Measurements from ENCODE around the gene ADGRL1.

Gene ADGRL1

GRCh38 chr19:14114854-14115253 lies 91.1 kb downstream of the ADGRL1 start:
- no peak for DNase-seq
- Histone ChIP-seq H2BK15ac (ENCODE audit: low read depth, poor library complexity, severe bottlenecking) (no peak overlapping the region), H3K36me3 (ENCODE audit: control insufficient read depth in 1 of 2, insufficient read depth in 2 of 2, low read depth in 1 of 2, low read length in 2 of 2) (peaks cover 0 to 4% of the 10 kb centered on the region in 2 experiments), H2AK5ac (ENCODE audit: low read length, severe bottlenecking) (no peak overlapping the region), H4K91ac (ENCODE audit: low read length) (no peak overlapping the region), H3K23ac (ENCODE audit: low read length in 2 of 2) (peak overlapping the region in 1 of 2 experiments; percentile 10), H3K18ac (ENCODE audit: low read depth in 1 of 2, low read length in 2 of 2) (no peak overlapping the region), H2AFZ (ENCODE audit: low read depth, low read length) (no peak overlapping the region), H3K27ac (ENCODE audit: low read length, poor library complexity, severe bottlenecking) (no peak overlapping the region), H3K14ac (ENCODE audit: low read length in 2 of 2) (no peak overlapping the region), H2BK12ac (ENCODE audit: low read length in 2 of 2) (no peak overlapping the region), H3K9ac (ENCODE audit: low read length) (no peak overlapping the region), H3K27me3 (ENCODE audit: control insufficient read depth in 1 of 2, insufficient read depth in 1 of 2, low read length in 2 of 2) (no peaks in the 10 kb centered on the region), H3K4me1 (ENCODE audit: control insufficient read depth, insufficient read depth, low read depth, low read length) (peaks cover 55% of the 10 kb centered on the region), H3K4ac (ENCODE audit: low read depth in 1 of 2, low read length in 2 of 2) (no peak overlapping the region), H2BK120ac (ENCODE audit: low read depth, low read length) (no peak overlapping the region), H3K4me3 (ENCODE audit: insufficient read depth in 1 of 2, low read depth in 1 of 2, low read length in 2 of 2) (no peak overlapping the region), H3K9me3 (ENCODE audit: control insufficient read depth, low read length) (no peaks in the 10 kb centered on the region), H4K8ac (ENCODE audit: low read length) (no peak overlapping the region), H3K79me1 (replicated peaks; ENCODE audit: low read length, poor library complexity, severe bottlenecking) (peaks cover 45% of the 10 kb centered on the region), H2BK5ac (ENCODE audit: low read depth, low read length, poor library complexity, severe bottlenecking) (no peak overlapping the region), H3K4me2 (ENCODE audit: low read length, poor library complexity, severe bottlenecking) (no peak overlapping the region)
- WGBS = 73% methylated on average over 8 of the region's 9 CpGs

- Histone ChIP-seq H2BK5ac (ENCODE audit: low read depth, low read length, poor library complexity, severe bottlenecking) (no peak overlapping the region), H2AFZ (ENCODE audit: low read depth, low read length) (no peak overlapping the region), H2BK12ac (ENCODE audit: low read length in 2 of 2) (peak overlapping the region in 1 of 2 experiments; percentile 23), H3K23ac (ENCODE audit: low read length in 2 of 2) (peak overlapping the region in 1 of 2 experiments; percentile 10), H2BK15ac (ENCODE audit: low read depth, poor library complexity, severe bottlenecking) (no peak overlapping the region), H3K9me3 (ENCODE audit: control insufficient read depth, low read length) (no peaks in the 10 kb centered on the region), H4K8ac (ENCODE audit: low read length) (no peak overlapping the region), H3K36me3 (ENCODE audit: control insufficient read depth in 1 of 2, insufficient read depth in 2 of 2, low read depth in 1 of 2, low read length in 2 of 2) (peaks cover 0 to 4% of the 10 kb centered on the region in 2 experiments), H3K4me3 (ENCODE audit: insufficient read depth in 1 of 2, low read depth in 1 of 2, low read length in 2 of 2) (no peak overlapping the region), H3K9ac (ENCODE audit: low read length) (no peak overlapping the region), H3K79me1 (replicated peaks; ENCODE audit: low read length, poor library complexity, severe bottlenecking) (peaks cover 45% of the 10 kb centered on the region), H3K4me2 (ENCODE audit: low read length, poor library complexity, severe bottlenecking) (no peak overlapping the region), H2BK120ac (ENCODE audit: low read depth, low read length) (no peak overlapping the region), H2AK5ac (ENCODE audit: low read length, severe bottlenecking) (no peak overlapping the region), H3K4me1 (ENCODE audit: control insufficient read depth, insufficient read depth, low read depth, low read length) (peaks cover 54% of the 10 kb centered on the region), H3K14ac (ENCODE audit: low read length in 2 of 2) (no peak overlapping the region), H4K91ac (ENCODE audit: low read length) (no peak overlapping the region), H3K27me3 (ENCODE audit: control insufficient read depth in 1 of 2, insufficient read depth in 1 of 2, low read length in 2 of 2) (no peaks in the 10 kb centered on the region), H3K4ac (ENCODE audit: low read depth in 1 of 2, low read length in 2 of 2) (no peak overlapping the region), H3K27ac (ENCODE audit: low read length, poor library complexity, severe bottlenecking) (no peak overlapping the region), H3K18ac (ENCODE audit: low read depth in 1 of 2, low read length in 2 of 2) (no peak overlapping the region)
- 95% methylated on average over 7 of the region's 7 CpGs for WGBS
- DNase-seq = no peak
These were observed 91.5 kb downstream of the ADGRL1 start for GRCh38 chr19:14114439-14114838.

- Histone ChIP-seq H4K91ac (ENCODE audit: low read length) (peak overlapping the region; percentile 66), H2BK120ac (ENCODE audit: low read depth, low read length) (no peak overlapping the region), H3K23ac (ENCODE audit: low read length in 2 of 2) (no peak overlapping the region), H3K4me1 (ENCODE audit: control insufficient read depth, insufficient read depth, low read depth, low read length) (peaks cover 53% of the 10 kb centered on the region), H3K4ac (ENCODE audit: low read depth in 1 of 2, low read length in 2 of 2) (peak overlapping the region in 1 of 2 experiments; percentile 84), H3K27ac (ENCODE audit: low read length, poor library complexity, severe bottlenecking) (no peak overlapping the region), H3K4me3 (ENCODE audit: insufficient read depth in 1 of 2, low read depth in 1 of 2, low read length in 2 of 2) (no peak overlapping the region), H2AFZ (ENCODE audit: low read depth, low read length) (no peak overlapping the region), H2BK5ac (ENCODE audit: low read depth, low read length, poor library complexity, severe bottlenecking) (no peak overlapping the region), H3K27me3 (ENCODE audit: control insufficient read depth in 1 of 2, insufficient read depth in 1 of 2, low read length in 2 of 2) (no peaks in the 10 kb centered on the region), H2BK12ac (ENCODE audit: low read length in 2 of 2) (no peak overlapping the region), H3K18ac (ENCODE audit: low read depth in 1 of 2, low read length in 2 of 2) (peak overlapping the region; percentile 54 to 93), H4K8ac (ENCODE audit: low read length) (peak overlapping the region; percentile 98), H2BK15ac (ENCODE audit: low read depth, poor library complexity, severe bottlenecking) (no peak overlapping the region), H3K14ac (ENCODE audit: low read length in 2 of 2) (no peak overlapping the region), H3K9ac (ENCODE audit: low read length) (peak overlapping the region; percentile 80), H3K4me2 (ENCODE audit: low read length, poor library complexity, severe bottlenecking) (no peak overlapping the region), H3K9me3 (ENCODE audit: control insufficient read depth, low read length) (no peaks in the 10 kb centered on the region), H3K36me3 (ENCODE audit: control insufficient read depth in 1 of 2, insufficient read depth in 2 of 2, low read depth in 1 of 2, low read length in 2 of 2) (peaks cover 0 to 4% of the 10 kb centered on the region in 2 experiments), H2AK5ac (ENCODE audit: low read length, severe bottlenecking) (peak overlapping the region; percentile 57), H3K79me1 (replicated peaks; ENCODE audit: low read length, poor library complexity, severe bottlenecking) (peaks cover 45% of the 10 kb centered on the region)
- WGBS = 93% methylated on average over 18 of the region's 18 CpGs
- DNase-seq = no peak
These were observed 92.1 kb downstream of the ADGRL1 start for GRCh38 chr19:14113762-14114414.

- H3K4me2 ChIP-seq (ENCODE audit: low read length, poor library complexity, severe bottlenecking) = peak overlapping the region; percentile 35
- peak overlapping the region; percentile 22 for H3K27ac ChIP-seq (ENCODE audit: low read length, poor library complexity, severe bottlenecking)
- peak overlapping the region; percentile 74 for H2AK5ac ChIP-seq (ENCODE audit: low read length, severe bottlenecking)
- no peaks in the 10 kb centered on the region for H3K9me3 ChIP-seq (ENCODE audit: control insufficient read depth, low read length)
- H4K8ac ChIP-seq (ENCODE audit: low read length) = peak overlapping the region; percentile 98
- H3K36me3 ChIP-seq (ENCODE audit: control insufficient read depth in 1 of 2, insufficient read depth in 2 of 2, low read depth in 1 of 2, low read length in 2 of 2) = peaks cover 0 to 6% of the 10 kb centered on the region in 2 experiments
- peak overlapping the region; percentile 16 for H2BK15ac ChIP-seq (ENCODE audit: low read depth, poor library complexity, severe bottlenecking)
- H3K14ac ChIP-seq (ENCODE audit: low read length in 2 of 2) = peak overlapping the region in 1 of 2 experiments; percentile 86
- peak overlapping the region; percentile 80 for H3K9ac ChIP-seq (ENCODE audit: low read length)
- no peak overlapping the region for H2BK5ac ChIP-seq (ENCODE audit: low read depth, low read length, poor library complexity, severe bottlenecking)
- no peak for DNase-seq
- H3K79me1 ChIP-seq (replicated peaks; ENCODE audit: low read length, poor library complexity, severe bottlenecking) = peaks cover 49% of the 10 kb centered on the region
- H2BK12ac ChIP-seq (ENCODE audit: low read length in 2 of 2) = no peak overlapping the region
- peak overlapping the region in 1 of 2 experiments; percentile 73 for H3K4me3 ChIP-seq (ENCODE audit: insufficient read depth in 1 of 2, low read depth in 1 of 2, low read length in 2 of 2)
- H3K4ac ChIP-seq (ENCODE audit: low read depth in 1 of 2, low read length in 2 of 2) = peak overlapping the region; percentile 83 to 84
- peak overlapping the region in 1 of 2 experiments; percentile 14 for H3K23ac ChIP-seq (ENCODE audit: low read length in 2 of 2)
- 32% methylated on average over 10 of the region's 12 CpGs for WGBS
- peak overlapping the region; percentile 68 to 93 for H3K18ac ChIP-seq (ENCODE audit: low read depth in 1 of 2, low read length in 2 of 2)
- H2BK120ac ChIP-seq (ENCODE audit: low read depth, low read length) = peak overlapping the region; percentile 86
- no peaks in the 10 kb centered on the region for H3K27me3 ChIP-seq (ENCODE audit: control insufficient read depth in 1 of 2, insufficient read depth in 1 of 2, low read length in 2 of 2)
- peak overlapping the region; percentile 89 for H4K91ac ChIP-seq (ENCODE audit: low read length)
- peak overlapping the region; percentile 15 for H2AFZ ChIP-seq (ENCODE audit: low read depth, low read length)
- H3K4me1 ChIP-seq (ENCODE audit: control insufficient read depth, insufficient read depth, low read depth, low read length) = peaks cover 46% of the 10 kb centered on the region
These were observed 93.1 kb downstream of the ADGRL1 start for GRCh38 chr19:14112809-14113385.

Data from mesenchymal stem cell (in vitro differentiated cells and primary cell).